DMS114 treated with DMSO at 0.1 percent for 48 hours (cell line): ENCODE data around the gene RANBP17.
"Not testable (repeated sequence)": the region's sequence is repeated elsewhere in the genome, so short reads cannot be mapped to it uniquely, and the experiment has no call there.

Source experiments
- DNase-seq: peaks from one replicate; lab custom pipeline; 2025; ENCODE audit not compliant: unreplicated experiment; lab: John Stamatoyannopoulos, UW

RANBP17 gene

GRCh38 chr5:170861917-170862766 lies at the start of gene RANBP17:
TSS of gene RANBP17 (plus strand) at chr5:170862018.
- peak; percentile 43 for DNase-seq

- DNase-seq, result no peak
Observed at GRCh38 chr5:170813231-170813630, 48.6 kb upstream of the RANBP17 start.

- no peak for DNase-seq
Observed at GRCh38 chr5:170817195-170817594, 44.6 kb upstream of the RANBP17 start.

GRCh38 chr5:170818232-170818631 lies 43.6 kb upstream of the RANBP17 start:
- DNase-seq, result no peak

- no peak for DNase-seq
Observed at GRCh38 chr5:170819824-170820223, 42.0 kb upstream of the RANBP17 start.

- no peak for DNase-seq
Observed at GRCh38 chr5:170821257-170821800, 40.5 kb upstream of the RANBP17 start.

- no peak for DNase-seq
Observed at GRCh38 chr5:170826117-170826516, 35.7 kb upstream of the RANBP17 start.

GRCh38 chr5:170832241-170832640 lies 29.6 kb upstream of the RANBP17 start:
- DNase-seq, result no peak

- DNase-seq, result not testable (repeated sequence)
Observed at GRCh38 chr5:170833981-170834380, 27.8 kb upstream of the RANBP17 start.

- no peak for DNase-seq
Observed at GRCh38 chr5:170836226-170836625, 25.6 kb upstream of the RANBP17 start.

GRCh38 chr5:170843870-170844269 lies 17.9 kb upstream of the RANBP17 start:
- no peak for DNase-seq

GRCh38 chr5:170844651-170845050 lies 17.2 kb upstream of the RANBP17 start:
- DNase-seq, result no peak

GRCh38 chr5:170846416-170846815 lies 15.4 kb upstream of the RANBP17 start:
- DNase-seq, result no peak

GRCh38 chr5:170846846-170847245 lies 15.0 kb upstream of the RANBP17 start:
- no peak for DNase-seq

- DNase-seq, result no peak
Observed at GRCh38 chr5:170848033-170848432, 13.8 kb upstream of the RANBP17 start.

GRCh38 chr5:170849374-170849773 lies 12.4 kb upstream of the RANBP17 start:
- no peak for DNase-seq

- DNase-seq, result no peak
Observed at GRCh38 chr5:170854566-170854965, 7.3 kb upstream of the RANBP17 start.

GRCh38 chr5:170857066-170857465 lies 4.8 kb upstream of the RANBP17 start:
- DNase-seq, result no peak

- DNase-seq, result no peak
Observed at GRCh38 chr5:170860415-170860814, 1.4 kb upstream of the RANBP17 start.

GRCh38 chr5:170860818-170861666 lies 776 bp upstream of the RANBP17 start:
- no peak for DNase-seq

GRCh38 chr5:170861667-170861916 lies 226 bp upstream of the RANBP17 start:
- no peak for DNase-seq

- no peak for DNase-seq
Observed at GRCh38 chr5:170863646-170864045, 1.8 kb downstream of the RANBP17 start.
